Measurements from ENCODE around the gene SLC17A2. TPM values are rescaled to one million over a fixed set of nuclear protein-coding genes. Genes with fewer than 3 reads are reported as not detected.

The SLC17A2 gene
- total and polyA plus RNA-seq, 2 experiments from 2014 or later = not detected

DNA sequence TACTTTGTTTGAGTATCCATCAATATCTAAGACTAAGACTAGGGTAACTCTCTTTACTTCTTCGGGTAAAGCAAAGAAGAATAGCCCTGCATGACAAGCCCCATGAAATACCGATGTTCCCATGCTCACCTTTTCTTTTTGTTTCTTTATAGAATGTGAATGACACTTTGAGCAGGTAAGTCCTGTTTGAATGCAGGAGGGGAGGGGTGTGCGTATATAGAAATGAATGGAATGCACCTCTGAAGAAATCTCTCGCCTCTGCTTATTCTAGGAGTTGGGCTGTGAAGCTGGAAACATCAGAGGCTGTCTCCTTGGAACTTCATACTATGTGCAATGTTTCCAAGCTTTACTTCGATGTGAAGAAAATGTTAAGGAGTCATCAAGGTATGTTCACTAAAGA lies 42.4 kb upstream of the SLC17A2 start:
- Histone ChIP-seq H3K79me2 (replicated peaks; ENCODE audit: insufficient read depth) (no peaks in the 10 kb centered on the region), H3K4me2 (no peak overlapping the region), H3K27ac (ENCODE audit: low read depth) (no peak overlapping the region), H3F3A (replicated peaks; ENCODE audit: low read depth) (no peaks in the 10 kb centered on the region), H3K9me2 (ENCODE audit: insufficient read depth) (0 out of 2 replicates have a peak, but pooled peaks cover 8% of the 10 kb centered on the region), H3K36me3 (ENCODE audit: insufficient read depth) (no peaks in the 10 kb centered on the region; the same call in 1 of the 2 replicates), H3K27me3 (ENCODE audit: insufficient read depth) (peaks cover 1% of the 10 kb centered on the region; the same call in 1 of the 2 replicates), H3K4me1 (ENCODE audit: insufficient read depth) (peaks cover 13% of the 10 kb centered on the region), H2AFZ (no peak overlapping the region), H4K20me1 (replicated peaks; ENCODE audit: insufficient read depth) (no peaks in the 10 kb centered on the region), H3K4me3 (no peak overlapping the region)
- Mint-ChIP-seq H3K4me3 (no peak overlapping the region), H3K27me3 (ENCODE audit: insufficient read depth, low read depth, poor library complexity) (no peaks in the 10 kb centered on the region), H3K27ac (no peak overlapping the region), H3K4me1 (no peaks in the 10 kb centered on the region), H3K9me3 (no peaks in the 10 kb centered on the region), H3K36me3 (ENCODE audit: low read depth) (peaks cover 16% of the 10 kb centered on the region)
- ATAC-seq = no peak
- DNase-seq (ENCODE audit: low spot score) = peak; percentile 5
- TF ChIP-seq, protein P1, sequence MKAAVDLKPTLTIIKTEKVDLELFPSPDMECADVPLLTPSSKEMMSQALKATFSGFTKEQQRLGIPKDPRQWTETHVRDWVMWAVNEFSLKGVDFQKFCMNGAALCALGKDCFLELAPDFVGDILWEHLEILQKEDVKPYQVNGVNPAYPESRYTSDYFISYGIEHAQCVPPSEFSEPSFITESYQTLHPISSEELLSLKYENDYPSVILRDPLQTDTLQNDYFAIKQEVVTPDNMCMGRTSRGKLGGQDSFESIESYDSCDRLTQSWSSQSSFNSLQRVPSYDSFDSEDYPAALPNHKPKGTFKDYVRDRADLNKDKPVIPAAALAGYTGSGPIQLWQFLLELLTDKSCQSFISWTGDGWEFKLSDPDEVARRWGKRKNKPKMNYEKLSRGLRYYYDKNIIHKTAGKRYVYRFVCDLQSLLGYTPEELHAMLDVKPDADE (IDR thresholded peaks at IDR 0.05) = no peak
- TF ChIP-seq CREB1 (CRISPR knock-in tag; IDR thresholded peaks at IDR 0.05; ENCODE audit: low read depth) = no peak
- TF ChIP-seq, protein P2, sequence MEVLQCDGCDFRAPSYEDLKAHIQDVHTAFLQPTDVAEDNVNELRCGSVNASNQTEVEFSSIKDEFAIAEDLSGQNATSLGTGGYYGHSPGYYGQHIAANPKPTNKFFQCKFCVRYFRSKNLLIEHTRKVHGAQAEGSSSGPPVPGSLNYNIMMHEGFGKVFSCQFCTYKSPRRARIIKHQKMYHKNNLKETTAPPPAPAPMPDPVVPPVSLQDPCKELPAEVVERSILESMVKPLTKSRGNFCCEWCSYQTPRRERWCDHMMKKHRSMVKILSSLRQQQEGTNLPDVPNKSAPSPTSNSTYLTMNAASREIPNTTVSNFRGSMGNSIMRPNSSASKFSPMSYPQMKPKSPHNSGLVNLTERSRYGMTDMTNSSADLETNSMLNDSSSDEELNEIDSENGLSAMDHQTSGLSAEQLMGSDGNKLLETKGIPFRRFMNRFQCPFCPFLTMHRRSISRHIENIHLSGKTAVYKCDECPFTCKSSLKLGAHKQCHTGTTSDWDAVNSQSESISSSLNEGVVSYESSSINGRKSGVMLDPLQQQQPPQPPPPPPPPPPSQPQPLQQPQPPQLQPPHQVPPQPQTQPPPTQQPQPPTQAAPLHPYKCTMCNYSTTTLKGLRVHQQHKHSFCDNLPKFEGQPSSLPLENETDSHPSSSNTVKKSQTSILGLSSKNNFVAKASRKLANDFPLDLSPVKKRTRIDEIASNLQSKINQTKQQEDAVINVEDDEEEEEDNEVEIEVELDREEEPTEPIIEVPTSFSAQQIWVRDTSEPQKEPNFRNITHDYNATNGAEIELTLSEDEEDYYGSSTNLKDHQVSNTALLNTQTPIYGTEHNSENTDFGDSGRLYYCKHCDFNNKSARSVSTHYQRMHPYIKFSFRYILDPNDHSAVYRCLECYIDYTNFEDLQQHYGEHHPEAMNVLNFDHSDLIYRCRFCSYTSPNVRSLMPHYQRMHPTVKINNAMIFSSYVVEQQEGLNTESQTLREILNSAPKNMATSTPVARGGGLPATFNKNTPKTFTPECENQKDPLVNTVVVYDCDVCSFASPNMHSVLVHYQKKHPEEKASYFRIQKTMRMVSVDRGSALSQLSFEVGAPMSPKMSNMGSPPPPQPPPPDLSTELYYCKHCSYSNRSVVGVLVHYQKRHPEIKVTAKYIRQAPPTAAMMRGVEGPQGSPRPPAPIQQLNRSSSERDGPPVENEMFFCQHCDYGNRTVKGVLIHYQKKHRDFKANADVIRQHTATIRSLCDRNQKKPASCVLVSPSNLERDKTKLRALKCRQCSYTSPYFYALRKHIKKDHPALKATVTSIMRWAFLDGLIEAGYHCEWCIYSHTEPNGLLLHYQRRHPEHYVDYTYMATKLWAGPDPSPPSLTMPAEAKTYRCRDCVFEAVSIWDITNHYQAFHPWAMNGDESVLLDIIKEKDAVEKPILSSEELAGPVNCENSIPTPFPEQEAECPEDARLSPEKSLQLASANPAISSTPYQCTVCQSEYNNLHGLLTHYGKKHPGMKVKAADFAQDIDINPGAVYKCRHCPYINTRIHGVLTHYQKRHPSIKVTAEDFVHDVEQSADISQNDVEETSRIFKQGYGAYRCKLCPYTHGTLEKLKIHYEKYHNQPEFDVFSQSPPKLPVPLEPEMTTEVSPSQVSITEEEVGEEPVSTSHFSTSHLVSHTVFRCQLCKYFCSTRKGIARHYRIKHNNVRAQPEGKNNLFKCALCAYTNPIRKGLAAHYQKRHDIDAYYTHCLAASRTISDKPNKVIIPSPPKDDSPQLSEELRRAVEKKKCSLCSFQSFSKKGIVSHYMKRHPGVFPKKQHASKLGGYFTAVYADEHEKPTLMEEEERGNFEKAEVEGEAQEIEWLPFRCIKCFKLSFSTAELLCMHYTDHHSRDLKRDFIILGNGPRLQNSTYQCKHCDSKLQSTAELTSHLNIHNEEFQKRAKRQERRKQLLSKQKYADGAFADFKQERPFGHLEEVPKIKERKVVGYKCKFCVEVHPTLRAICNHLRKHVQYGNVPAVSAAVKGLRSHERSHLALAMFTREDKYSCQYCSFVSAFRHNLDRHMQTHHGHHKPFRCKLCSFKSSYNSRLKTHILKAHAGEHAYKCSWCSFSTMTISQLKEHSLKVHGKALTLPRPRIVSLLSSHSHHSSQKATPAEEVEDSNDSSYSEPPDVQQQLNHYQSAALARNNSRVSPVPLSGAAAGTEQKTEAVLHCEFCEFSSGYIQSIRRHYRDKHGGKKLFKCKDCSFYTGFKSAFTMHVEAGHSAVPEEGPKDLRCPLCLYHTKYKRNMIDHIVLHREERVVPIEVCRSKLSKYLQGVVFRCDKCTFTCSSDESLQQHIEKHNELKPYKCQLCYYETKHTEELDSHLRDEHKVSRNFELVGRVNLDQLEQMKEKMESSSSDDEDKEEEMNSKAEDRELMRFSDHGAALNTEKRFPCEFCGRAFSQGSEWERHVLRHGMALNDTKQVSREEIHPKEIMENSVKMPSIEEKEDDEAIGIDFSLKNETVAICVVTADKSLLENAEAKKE (CRISPR knock-in tag; IDR thresholded peaks at IDR 0.05) = no peak
- no peak for TF ChIP-seq ZNF331 (CRISPR knock-in tag; IDR thresholded peaks at IDR 0.05; ENCODE audit: low read depth)
- TF ChIP-seq ZNF114 (CRISPR knock-in tag; IDR thresholded peaks at IDR 0.05) = no peak
- no peak for TF ChIP-seq EZH2 (IDR thresholded peaks at IDR 0.05; ENCODE audit: low read depth, unreplicated experiment)
- TF ChIP-seq EZH2phosphoT487 (IDR thresholded peaks at IDR 0.05; ENCODE audit: unreplicated experiment) = no peak
- TF ChIP-seq STAT1 (IDR thresholded peaks at IDR 0.05; ENCODE audit: unreplicated experiment) = no peak
- TF ChIP-seq, protein P3, sequence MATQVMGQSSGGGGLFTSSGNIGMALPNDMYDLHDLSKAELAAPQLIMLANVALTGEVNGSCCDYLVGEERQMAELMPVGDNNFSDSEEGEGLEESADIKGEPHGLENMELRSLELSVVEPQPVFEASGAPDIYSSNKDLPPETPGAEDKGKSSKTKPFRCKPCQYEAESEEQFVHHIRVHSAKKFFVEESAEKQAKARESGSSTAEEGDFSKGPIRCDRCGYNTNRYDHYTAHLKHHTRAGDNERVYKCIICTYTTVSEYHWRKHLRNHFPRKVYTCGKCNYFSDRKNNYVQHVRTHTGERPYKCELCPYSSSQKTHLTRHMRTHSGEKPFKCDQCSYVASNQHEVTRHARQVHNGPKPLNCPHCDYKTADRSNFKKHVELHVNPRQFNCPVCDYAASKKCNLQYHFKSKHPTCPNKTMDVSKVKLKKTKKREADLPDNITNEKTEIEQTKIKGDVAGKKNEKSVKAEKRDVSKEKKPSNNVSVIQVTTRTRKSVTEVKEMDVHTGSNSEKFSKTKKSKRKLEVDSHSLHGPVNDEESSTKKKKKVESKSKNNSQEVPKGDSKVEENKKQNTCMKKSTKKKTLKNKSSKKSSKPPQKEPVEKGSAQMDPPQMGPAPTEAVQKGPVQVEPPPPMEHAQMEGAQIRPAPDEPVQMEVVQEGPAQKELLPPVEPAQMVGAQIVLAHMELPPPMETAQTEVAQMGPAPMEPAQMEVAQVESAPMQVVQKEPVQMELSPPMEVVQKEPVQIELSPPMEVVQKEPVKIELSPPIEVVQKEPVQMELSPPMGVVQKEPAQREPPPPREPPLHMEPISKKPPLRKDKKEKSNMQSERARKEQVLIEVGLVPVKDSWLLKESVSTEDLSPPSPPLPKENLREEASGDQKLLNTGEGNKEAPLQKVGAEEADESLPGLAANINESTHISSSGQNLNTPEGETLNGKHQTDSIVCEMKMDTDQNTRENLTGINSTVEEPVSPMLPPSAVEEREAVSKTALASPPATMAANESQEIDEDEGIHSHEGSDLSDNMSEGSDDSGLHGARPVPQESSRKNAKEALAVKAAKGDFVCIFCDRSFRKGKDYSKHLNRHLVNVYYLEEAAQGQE (IDR thresholded peaks at IDR 0.05; ENCODE audit: unreplicated experiment) = no peak
- TF ChIP-seq NANOG (IDR thresholded peaks at IDR 0.05; ENCODE audit: borderline replicate concordance) = no peak
- TF ChIP-seq, protein P4, sequence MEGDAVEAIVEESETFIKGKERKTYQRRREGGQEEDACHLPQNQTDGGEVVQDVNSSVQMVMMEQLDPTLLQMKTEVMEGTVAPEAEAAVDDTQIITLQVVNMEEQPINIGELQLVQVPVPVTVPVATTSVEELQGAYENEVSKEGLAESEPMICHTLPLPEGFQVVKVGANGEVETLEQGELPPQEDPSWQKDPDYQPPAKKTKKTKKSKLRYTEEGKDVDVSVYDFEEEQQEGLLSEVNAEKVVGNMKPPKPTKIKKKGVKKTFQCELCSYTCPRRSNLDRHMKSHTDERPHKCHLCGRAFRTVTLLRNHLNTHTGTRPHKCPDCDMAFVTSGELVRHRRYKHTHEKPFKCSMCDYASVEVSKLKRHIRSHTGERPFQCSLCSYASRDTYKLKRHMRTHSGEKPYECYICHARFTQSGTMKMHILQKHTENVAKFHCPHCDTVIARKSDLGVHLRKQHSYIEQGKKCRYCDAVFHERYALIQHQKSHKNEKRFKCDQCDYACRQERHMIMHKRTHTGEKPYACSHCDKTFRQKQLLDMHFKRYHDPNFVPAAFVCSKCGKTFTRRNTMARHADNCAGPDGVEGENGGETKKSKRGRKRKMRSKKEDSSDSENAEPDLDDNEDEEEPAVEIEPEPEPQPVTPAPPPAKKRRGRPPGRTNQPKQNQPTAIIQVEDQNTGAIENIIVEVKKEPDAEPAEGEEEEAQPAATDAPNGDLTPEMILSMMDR (conservative IDR thresholded peaks at IDR 0.05; ENCODE audit: low read depth in 2 of 2) = no peak
- TF ChIP-seq JUNB (IDR thresholded peaks at IDR 0.05; ENCODE audit: unreplicated experiment) = no peak
- no peak for TF ChIP-seq POLR2AphosphoS5 (IDR thresholded peaks at IDR 0.05; ENCODE audit: low read depth)
